Frontal cortex (tissue), 4 donors: ENCODE measurements around the gene PTPRR. TPM values are rescaled to one million over a fixed set of nuclear protein-coding genes. Genes with fewer than 3 reads are reported as not detected.

ENCODE experiments used
- DNase-seq, 2 donors: peaks; one replicate each; pipeline ENCODE4 v3.0.0; 2012; ENCODE audit warnings: low spot score in 2 of 2
- FAIRE-seq: peaks from 2 replicates; lab custom pipeline; 2012; peaks lifted over from hg19 to GRCh38; lab: Jason Lieb, UNC
- total RNA-seq: library from RNA; depleted of rRNA; stranded (reverse); fragments of >200 nt; gene quantifications from one replicate; pipeline ENCODE4 v1.2.3, GENCODE V29; 2014
- donor health status: control.
- donor health status: control.
- donor health status: control.

The PTPRR gene
- total RNA-seq, 1 donor from 2014 or later = 16.7 TPM

- FAIRE-seq (peak; percentile 76), DNase-seq (no peak)
Observed at GRCh38 chr12:70843363-70843762, 77.2 kb downstream of the PTPRR start.

GRCh38 chr12:70842942-70843341 lies 77.6 kb downstream of the PTPRR start:
- DNase-seq (peak in 1 of 2 donors; percentile 12), FAIRE-seq (peak; percentile 98)

GRCh38 chr12:70842136-70842535 lies 78.4 kb downstream of the PTPRR start:
- FAIRE-seq (no peak), DNase-seq (no peak)

GRCh38 chr12:70840656-70841350 lies 79.7 kb downstream of the PTPRR start:
- FAIRE-seq (no peak), DNase-seq (no peak)

GRCh38 chr12:70839544-70839943 lies 81.0 kb downstream of the PTPRR start:
- no peak for DNase-seq
- FAIRE-seq = no peak

- DNase-seq (no peak), FAIRE-seq (no peak)
Observed at GRCh38 chr12:70838127-70838526, 82.4 kb downstream of the PTPRR start.

GRCh38 chr12:70837026-70837425 lies 83.5 kb downstream of the PTPRR start:
- DNase-seq = no peak
- FAIRE-seq = no peak

GRCh38 chr12:70835948-70836347 lies 84.6 kb downstream of the PTPRR start:
- DNase-seq (no peak), FAIRE-seq (no peak)

GRCh38 chr12:70831543-70831942 lies 89.0 kb downstream of the PTPRR start:
- no peak for DNase-seq
- FAIRE-seq = no peak

- DNase-seq (no peak), FAIRE-seq (no peak)
Observed at GRCh38 chr12:70830221-70831061, 90.1 kb downstream of the PTPRR start.

- FAIRE-seq (no peak), DNase-seq (no peak)
Observed at GRCh38 chr12:70829070-70829469, 91.5 kb downstream of the PTPRR start.

- FAIRE-seq = no peak
- no peak for DNase-seq
Observed at GRCh38 chr12:70828351-70828750, 92.2 kb downstream of the PTPRR start.

- FAIRE-seq (no peak), DNase-seq (no peak)
Observed at GRCh38 chr12:70826156-70826555, 94.4 kb downstream of the PTPRR start.

GRCh38 chr12:70824511-70824910 lies 96.0 kb downstream of the PTPRR start:
- no peak for FAIRE-seq

GRCh38 chr12:70823182-70823976 lies 97.2 kb downstream of the PTPRR start:
- FAIRE-seq = no peak
- DNase-seq = no peak

More at GRCh38 chr12:70824511-70824910, 96.0 kb downstream of the PTPRR start:
- no peak for DNase-seq

- DNase-seq (no peak), FAIRE-seq (no peak)
Observed at GRCh38 chr12:70822412-70822811, 98.1 kb downstream of the PTPRR start.

GRCh38 chr12:70815971-70816391 lies 104.6 kb downstream of the PTPRR start:
- DNase-seq = no peak
- no peak for FAIRE-seq

- no peak for FAIRE-seq
- DNase-seq = no peak
Observed at GRCh38 chr12:70815056-70815455, 105.5 kb downstream of the PTPRR start.

- DNase-seq (no peak), FAIRE-seq (no peak)
Observed at GRCh38 chr12:70813559-70813958, 107.0 kb downstream of the PTPRR start.

- FAIRE-seq (no peak), DNase-seq (no peak)
Observed at GRCh38 chr12:70812136-70812535, 108.4 kb downstream of the PTPRR start.
